ENCODE data around the gene TUBB6. TPM values are rescaled to one million over a fixed set of nuclear protein-coding genes. Genes with fewer than 3 reads are reported as not detected.

The TUBB6 gene
- total and polyA plus RNA-seq, 4 donors, result 57.8 to 157 (median 109) TPM

DNA sequence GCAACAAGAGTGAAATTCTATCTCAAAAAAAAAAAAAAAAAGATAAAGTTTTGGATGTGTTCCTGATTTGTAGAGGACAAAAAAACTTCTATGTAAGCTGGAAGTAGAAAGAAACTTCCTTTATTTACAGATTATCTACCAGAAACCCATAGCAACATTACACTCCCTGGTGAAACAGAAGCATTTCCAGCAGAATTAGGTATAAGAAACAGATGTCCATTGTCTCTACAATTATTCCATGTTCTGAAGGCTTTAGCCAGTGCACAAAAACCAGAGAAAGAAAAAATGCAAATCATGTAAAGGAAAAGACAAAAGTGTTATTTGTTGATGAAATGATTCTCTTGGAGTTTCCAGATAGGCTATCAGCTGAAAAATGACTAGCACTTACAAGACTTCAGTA, 4.9 kb downstream of the TUBB6 start:
- Histone ChIP-seq H3K36me3 (ENCODE audit: control insufficient read depth in 4 of 4, insufficient read depth in 4 of 4, low read length in 4 of 4) (peaks cover 8 to 23% (median 19%) of the 10 kb centered on the region in 4 donors), H3K9me3 (ENCODE audit: control insufficient read depth in 4 of 4, insufficient read depth in 3 of 4, low read length in 3 of 4) (peaks cover 0 to 6% (median 1%) of the 10 kb centered on the region in 4 donors), H3K27ac (ENCODE audit: low read depth in 1 of 2, low read length in 1 of 2) (no peak overlapping the region), H3K4me1 (ENCODE audit: control insufficient read depth in 5 of 5, insufficient read depth in 5 of 5, low read length in 5 of 5) (peaks cover 0 to 42% (median 7%) of the 10 kb centered on the region in 5 donors), H3K9ac (ENCODE audit: insufficient read depth in 1 of 2, low read length in 2 of 2) (no peak overlapping the region), H3K4me3 (no peak overlapping the region), H3K27me3 (ENCODE audit: control insufficient read depth in 3 of 3, insufficient read depth in 3 of 3, low read length in 2 of 3) (peaks cover 0 to 6% (median 3%) of the 10 kb centered on the region in 3 donors)
- TF ChIP-seq, protein P1, sequence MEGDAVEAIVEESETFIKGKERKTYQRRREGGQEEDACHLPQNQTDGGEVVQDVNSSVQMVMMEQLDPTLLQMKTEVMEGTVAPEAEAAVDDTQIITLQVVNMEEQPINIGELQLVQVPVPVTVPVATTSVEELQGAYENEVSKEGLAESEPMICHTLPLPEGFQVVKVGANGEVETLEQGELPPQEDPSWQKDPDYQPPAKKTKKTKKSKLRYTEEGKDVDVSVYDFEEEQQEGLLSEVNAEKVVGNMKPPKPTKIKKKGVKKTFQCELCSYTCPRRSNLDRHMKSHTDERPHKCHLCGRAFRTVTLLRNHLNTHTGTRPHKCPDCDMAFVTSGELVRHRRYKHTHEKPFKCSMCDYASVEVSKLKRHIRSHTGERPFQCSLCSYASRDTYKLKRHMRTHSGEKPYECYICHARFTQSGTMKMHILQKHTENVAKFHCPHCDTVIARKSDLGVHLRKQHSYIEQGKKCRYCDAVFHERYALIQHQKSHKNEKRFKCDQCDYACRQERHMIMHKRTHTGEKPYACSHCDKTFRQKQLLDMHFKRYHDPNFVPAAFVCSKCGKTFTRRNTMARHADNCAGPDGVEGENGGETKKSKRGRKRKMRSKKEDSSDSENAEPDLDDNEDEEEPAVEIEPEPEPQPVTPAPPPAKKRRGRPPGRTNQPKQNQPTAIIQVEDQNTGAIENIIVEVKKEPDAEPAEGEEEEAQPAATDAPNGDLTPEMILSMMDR (IDR thresholded peaks at IDR 0.05; ENCODE audit: control extremely low read depth, extremely low read depth), result no peak
- DNase-seq (no peak), ATAC-seq (ENCODE audit: insufficient read depth, low FRiP score) (no peak)

DNA sequence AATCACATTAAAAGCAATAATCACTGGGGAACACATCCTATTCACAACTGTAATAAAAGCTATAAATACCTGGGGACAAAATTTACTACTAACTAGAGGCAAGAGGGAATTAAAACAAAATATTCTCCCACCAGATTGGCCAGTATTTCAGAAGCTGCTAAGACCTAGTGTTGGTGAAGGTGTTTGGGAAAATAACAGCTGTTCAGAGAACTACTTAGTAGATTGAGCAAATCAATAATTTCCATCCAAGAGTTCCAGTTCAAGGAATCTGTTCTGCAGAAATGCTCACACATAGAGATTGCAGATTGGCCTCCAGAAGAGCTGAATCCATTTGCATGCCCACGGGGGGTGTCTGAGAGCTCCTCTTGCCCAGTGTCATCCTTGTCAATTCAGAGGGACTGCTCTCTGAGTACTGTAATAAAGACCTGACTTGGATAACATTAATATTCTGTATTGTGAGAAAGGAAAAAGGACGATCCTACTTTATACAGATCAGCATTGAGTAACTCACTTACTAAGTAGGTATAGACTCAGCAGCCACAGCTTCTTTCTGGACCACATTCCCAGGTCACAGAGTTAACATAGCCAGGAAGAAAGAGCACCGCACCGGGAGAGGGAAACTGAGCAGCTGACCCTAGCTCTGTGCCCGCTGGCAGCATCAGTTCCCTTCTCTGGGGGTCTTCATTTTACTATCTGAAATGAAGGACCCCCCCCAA, 5.6 kb downstream of the TUBB6 start:
- Histone ChIP-seq H3K4me3 (no peak overlapping the region), H3K4me1 (ENCODE audit: control insufficient read depth in 5 of 5, insufficient read depth in 5 of 5, low read length in 5 of 5) (peaks cover 0 to 44% (median 7%) of the 10 kb centered on the region in 5 donors), H3K27me3 (ENCODE audit: control insufficient read depth in 3 of 3, insufficient read depth in 3 of 3, low read length in 2 of 3) (peaks cover 0 to 5% (median 3%) of the 10 kb centered on the region in 3 donors), H3K9me3 (ENCODE audit: control insufficient read depth in 4 of 4, insufficient read depth in 3 of 4, low read length in 3 of 4) (peaks cover 0 to 6% (median 1%) of the 10 kb centered on the region in 4 donors), H3K9ac (ENCODE audit: insufficient read depth in 1 of 2, low read length in 2 of 2) (no peak overlapping the region), H3K36me3 (ENCODE audit: control insufficient read depth in 4 of 4, insufficient read depth in 4 of 4, low read length in 4 of 4) (peaks cover 15 to 23% (median 19%) of the 10 kb centered on the region in 4 donors), H3K27ac (ENCODE audit: low read depth in 1 of 2, low read length in 1 of 2) (no peak overlapping the region)
- 89 to 92% methylated on average over 5 of the region's 5 CpGs for WGBS, 2 donors
- DNase-seq (no peak), ATAC-seq (ENCODE audit: insufficient read depth, low FRiP score) (no peak)
- TF ChIP-seq, protein P1 (IDR thresholded peaks at IDR 0.05; ENCODE audit: control extremely low read depth, extremely low read depth), result no peak

DNA sequence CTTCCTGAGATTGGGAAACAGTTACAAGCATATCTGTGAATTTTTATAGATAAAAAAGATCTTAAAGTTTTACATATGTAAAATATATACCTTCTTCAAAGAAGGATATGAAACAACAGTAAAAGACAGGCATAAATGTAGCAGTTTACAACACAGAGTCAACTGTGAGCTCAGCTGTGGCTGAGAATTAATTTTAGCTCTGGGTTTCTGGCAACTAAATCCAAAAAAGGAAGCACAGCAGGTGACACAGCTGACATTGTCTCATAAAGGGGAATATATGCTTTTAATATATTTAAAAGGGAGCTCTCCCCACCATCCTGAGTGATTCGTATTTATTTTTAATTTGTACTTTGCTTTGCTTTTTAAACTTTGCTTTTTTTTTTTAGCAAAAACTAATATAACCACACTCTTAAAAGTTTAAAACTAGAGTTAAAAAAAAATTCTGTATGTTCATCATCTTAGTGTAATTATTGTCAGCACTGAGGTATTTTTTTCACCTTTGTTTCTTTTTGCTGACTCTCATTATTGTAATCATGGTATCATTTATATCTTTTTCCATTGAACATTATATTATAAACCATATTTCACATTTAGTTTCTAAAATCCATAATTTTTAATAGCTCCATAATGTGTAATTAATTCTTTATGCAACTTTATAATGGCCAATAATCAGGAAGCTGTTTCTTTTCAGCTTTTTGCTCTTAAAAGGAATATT, 6.7 kb downstream of the TUBB6 start:
- Histone ChIP-seq H3K4me1 (ENCODE audit: control insufficient read depth in 5 of 5, insufficient read depth in 5 of 5, low read length in 5 of 5) (peaks cover 0 to 39% (median 2%) of the 10 kb centered on the region in 5 donors), H3K9ac (ENCODE audit: insufficient read depth in 1 of 2, low read length in 2 of 2) (no peak overlapping the region), H3K4me3 (no peak overlapping the region), H3K36me3 (ENCODE audit: control insufficient read depth in 4 of 4, insufficient read depth in 4 of 4, low read length in 4 of 4) (peaks cover 14 to 23% (median 17%) of the 10 kb centered on the region in 4 donors), H3K9me3 (ENCODE audit: control insufficient read depth in 4 of 4, insufficient read depth in 3 of 4, low read length in 3 of 4) (peaks cover 0 to 6% (median 1%) of the 10 kb centered on the region in 4 donors), H3K27ac (ENCODE audit: low read depth in 1 of 2, low read length in 1 of 2) (no peak overlapping the region), H3K27me3 (ENCODE audit: control insufficient read depth in 3 of 3, insufficient read depth in 3 of 3, low read length in 2 of 3) (no peaks in the 10 kb centered on the region)
- no peak for DNase-seq
- TF ChIP-seq, protein P1 (IDR thresholded peaks at IDR 0.05; ENCODE audit: control extremely low read depth, extremely low read depth), result no peak
- ATAC-seq (ENCODE audit: insufficient read depth, low FRiP score), result no peak
- 84 to 89% methylated on average over 1 of the region's 1 CpG for WGBS, 2 donors

Data from lung (tissue), 12 donors.